GM23338 (cell line): ENCODE data around the gene ARHGEF1. TPM values are rescaled to one million over a fixed set of nuclear protein-coding genes. Genes with fewer than 3 reads are reported as not detected.
A peak's percentile ranks its signal among the peaks of the same experiment; 100 is the strongest.

ENCODE experiments used
- ATAC-seq: fragments of 200-7000 bp; cut with Tn5 transposase; 3 replicates; pipeline ENCODE4 v1.9.1; 2020
- DNase-seq: peaks from one replicate; pipeline ENCODE4 v3.0.0-alpha.2; 2015; ENCODE audit warnings: low spot score
- H2AFZ ChIP-seq: fragments of 200-600 bp; sonication (generic); 2 replicates; pipeline ENCODE4 v1.8.0; 2016; ENCODE audit warnings: antibody characterized with exemption, mild to moderate bottlenecking, moderate library complexity
- H3F3A ChIP-seq: fragments of 200-600 bp; sonication (generic); replicated peaks from 2 replicates; pipeline ENCODE4 v1.8.0; 2017; ENCODE audit warnings: antibody characterized with exemption, mixed run types, low read depth
- H3K27ac ChIP-seq: fragments of 200-600 bp; sonication (generic); 2 replicates; pipeline ENCODE4 v1.6.1; 2016; ENCODE audit warnings: low read depth
- H3K27me3 ChIP-seq: fragments of 200-600 bp; sonication (generic); 2 replicates; pipeline ENCODE4 v1.8.0; 2016; ENCODE audit warnings: mild to moderate bottlenecking, mixed run types, moderate library complexity; ENCODE audit not compliant: insufficient read depth
- H3K36me3 ChIP-seq: fragments of 200-600 bp; sonication (generic); 2 replicates; pipeline ENCODE4 v1.8.0; 2016; ENCODE audit warnings: mild to moderate bottlenecking; ENCODE audit not compliant: insufficient read depth
- H3K4me1 ChIP-seq: fragments of 200-600 bp; sonication (generic); 2 replicates; pipeline ENCODE4 v1.8.0; 2016; ENCODE audit warnings: mild to moderate bottlenecking, moderate library complexity; ENCODE audit not compliant: insufficient read depth
- H3K4me2 ChIP-seq: fragments of 200-600 bp; sonication (generic); 2 replicates; pipeline ENCODE4 v1.7.1; 2017; ENCODE audit warnings: mixed run types
- H3K4me3 ChIP-seq: fragments of 200-600 bp; sonication (generic); 2 replicates; pipeline ENCODE4 v1.6.1; 2016; ENCODE audit warnings: mixed run types
- H3K79me2 ChIP-seq: fragments of 200-600 bp; sonication (generic); replicated peaks from 2 replicates; pipeline ENCODE4 v1.8.0; 2017; ENCODE audit warnings: mild to moderate bottlenecking; ENCODE audit not compliant: insufficient read depth
- H3K9me2 ChIP-seq: fragments of 200-600 bp; sonication (generic); 2 replicates; pipeline ENCODE4 v1.8.0; 2017; ENCODE audit not compliant: insufficient read depth
- H4K20me1 ChIP-seq: fragments of 200-600 bp; sonication (generic); replicated peaks from 2 replicates; pipeline ENCODE4 v1.8.0; 2017; ENCODE audit warnings: mild to moderate bottlenecking; ENCODE audit not compliant: insufficient read depth
- H3K27ac Mint-ChIP-seq: 2 replicates; pipeline ENCODE4 v1.8.0; 2020; ENCODE audit warnings: inconsistent platforms, mild to moderate bottlenecking, moderate library complexity, mixed read lengths
- H3K27me3 Mint-ChIP-seq: 3 replicates; pipeline ENCODE4 v1.8.0; 2022; ENCODE audit warnings: low read depth, mild to moderate bottlenecking, moderate library complexity, mixed read lengths, inconsistent platforms; ENCODE audit not compliant: insufficient read depth, poor library complexity
- H3K36me3 Mint-ChIP-seq: 3 replicates; pipeline ENCODE4 v1.8.0; 2021; ENCODE audit warnings: low read depth, mild to moderate bottlenecking, inconsistent platforms, moderate library complexity, mixed read lengths
- H3K4me1 Mint-ChIP-seq: 3 replicates; pipeline ENCODE4 v1.8.0; 2020; ENCODE audit warnings: mild to moderate bottlenecking, inconsistent platforms, mixed read lengths
- H3K4me3 Mint-ChIP-seq: 3 replicates; pipeline ENCODE4 v1.8.0; 2021; ENCODE audit warnings: moderate library complexity, mild to moderate bottlenecking, inconsistent platforms, mixed read lengths
- H3K9me3 Mint-ChIP-seq: 3 replicates; pipeline ENCODE4 v1.8.0; 2020; ENCODE audit warnings: moderate library complexity, mild to moderate bottlenecking, inconsistent platforms, mixed read lengths
- CREB1 ChIP-seq: fragments of 250-450 bp; sonication (Bioruptor Pico); IDR thresholded peaks from 2 replicates; pipeline ENCODE4 v1.5.0; 2020; ENCODE audit warnings: low read depth, mild to moderate bottlenecking, moderate library complexity
- CTCF ChIP-seq, 2 experiments: fragments of 200-600 bp in 1 of 2; sonication (generic) in 1 of 2; conservative IDR thresholded peaks; 2 replicates each; pipeline versions ENCODE4 v1.5.1 to v1.6.1; 2016 to 2017; ENCODE audit warnings: antibody characterized with exemption in 2 of 2, low read depth in 2 of 2, mild to moderate bottlenecking in 2 of 2, moderate library complexity in 1 of 2
- ETS1 ChIP-seq: IDR thresholded peaks from 2 replicates; pipeline ENCODE4 v1.6.1; 2016; ENCODE audit warnings: antibody characterized with exemption
- EZH2 ChIP-seq: fragments of 200-600 bp; sonication (generic); IDR thresholded peaks from one replicate; pipeline ENCODE4 v1.8.0; 2017; ENCODE audit warnings: antibody characterized with exemption, mild to moderate bottlenecking, low read depth; ENCODE audit not compliant: unreplicated experiment
- EZH2phosphoT487 ChIP-seq: fragments of 200-600 bp; sonication (generic); IDR thresholded peaks from one replicate; pipeline ENCODE4 v1.8.1; 2018; ENCODE audit warnings: antibody characterized with exemption; ENCODE audit not compliant: unreplicated experiment
- JUNB ChIP-seq: IDR thresholded peaks from one replicate; pipeline ENCODE4 v1.6.1; 2016; ENCODE audit warnings: antibody characterized with exemption; ENCODE audit not compliant: unreplicated experiment
- NANOG ChIP-seq: IDR thresholded peaks from 2 replicates; pipeline ENCODE4 v1.6.1; 2016; ENCODE audit warnings: antibody characterized with exemption, borderline replicate concordance
- POLR2AphosphoS5 ChIP-seq: IDR thresholded peaks from 2 replicates; pipeline ENCODE4 v1.6.1; 2016; ENCODE audit warnings: antibody characterized with exemption, low read depth
- REST ChIP-seq: IDR thresholded peaks from one replicate; pipeline ENCODE4 v1.6.1; 2018; ENCODE audit warnings: antibody characterized with exemption; ENCODE audit not compliant: unreplicated experiment
- STAT1 ChIP-seq: IDR thresholded peaks from one replicate; pipeline ENCODE4 v1.6.1; 2016; ENCODE audit warnings: antibody characterized with exemption; ENCODE audit not compliant: unreplicated experiment
- ZNF114 ChIP-seq: fragments of 250-450 bp; sonication (Bioruptor Pico); IDR thresholded peaks from 2 replicates; pipeline ENCODE4 v1.5.0; 2020; ENCODE audit warnings: mild to moderate bottlenecking, moderate library complexity
- ZNF331 ChIP-seq: fragments of 250-450 bp; sonication (Bioruptor Pico); IDR thresholded peaks from 2 replicates; pipeline ENCODE4 v1.5.0; 2020; ENCODE audit warnings: low read depth, mild to moderate bottlenecking, moderate library complexity
- ZNF462 ChIP-seq: fragments of 250-450 bp; sonication (Bioruptor Pico); IDR thresholded peaks from 2 replicates; pipeline ENCODE4 v1.5.0; 2020; ENCODE audit warnings: mild to moderate bottlenecking, moderate library complexity
- polyA plus RNA-seq: library from polyadenylated mRNA; unstranded; fragments of >200 nt; fragmentation: Nextera tagmentation; extraction: Ambion mirVana; gene quantifications from 2 replicates; pipeline ENCODE4 v1.2.1, GENCODE V29; 2016
- total RNA-seq: library from RNA; depleted of rRNA; stranded (reverse); fragments of >200 nt; shearing (Covaris generic); gene quantifications from 2 replicates; pipeline ENCODE4 v1.2.3, GENCODE V29; 2014

The ARHGEF1 gene
- total and polyA plus RNA-seq, 2 experiments from 2014 or later, result 41.3 to 44.7 TPM

- no peaks in the 10 kb centered on the region; the same call in 2 of the 3 replicates for H3K4me1 Mint-ChIP-seq
- Histone ChIP-seq H3F3A (no peaks in the 10 kb centered on the region), H4K20me1 (no peaks in the 10 kb centered on the region), H3K27me3 (no peaks in the 10 kb centered on the region), H3K4me2 (no peak overlapping the region), H3K4me1 (no peaks in the 10 kb centered on the region), H2AFZ (peak overlapping the region; percentile 47), H3K79me2 (no peaks in the 10 kb centered on the region), H3K9me2 (0 out of 2 replicates have a peak, but pooled peaks cover 2% of the 10 kb centered on the region), H3K27ac (no peak overlapping the region), H3K36me3 (no peaks in the 10 kb centered on the region), H3K4me3 (no peak overlapping the region)
- no peak overlapping the region for H3K27ac Mint-ChIP-seq
- H3K9me3 Mint-ChIP-seq, result peaks cover 3% of the 10 kb centered on the region; the same call in 2 of the 3 replicates
- H3K27me3 Mint-ChIP-seq, result peaks cover 15% of the 10 kb centered on the region
- H3K4me3 Mint-ChIP-seq, result no peak overlapping the region
- DNase-seq (no peak), ATAC-seq (no peak)
- H3K36me3 Mint-ChIP-seq, result peaks cover 3% of the 10 kb centered on the region; the same call in 2 of the 3 replicates
- TF ChIP-seq REST, result no peak
- no peak for TF ChIP-seq ZNF462 (CRISPR knock-in tag)
- no peak for TF ChIP-seq CREB1 (CRISPR knock-in tag)
- no peak for TF ChIP-seq ETS1
- TF ChIP-seq EZH2, result no peak
- TF ChIP-seq EZH2phosphoT487, result no peak
- TF ChIP-seq CTCF (conservative IDR thresholded peaks at IDR 0.05; ENCODE audit: low read depth in 2 of 2), result no peak
- no peak for TF ChIP-seq JUNB
- TF ChIP-seq STAT1, result no peak
- TF ChIP-seq ZNF114 (CRISPR knock-in tag), result no peak
- no peak for TF ChIP-seq POLR2AphosphoS5
- TF ChIP-seq ZNF331 (CRISPR knock-in tag), result no peak
- no peak for TF ChIP-seq NANOG
Measured at GRCh38 chr19:41839211-41839610, 43.8 kb upstream of the ARHGEF1 start.
